GM21360 (cell line): ENCODE results near the gene YDJC.
"Not testable (repeated sequence)": the region's sequence is repeated elsewhere in the genome, so short reads cannot be mapped to it uniquely, and the experiment has no call there.

Experiments
- ATAC-seq: cut with Tn5 transposase; IDR thresholded peaks from one replicate; pipeline ENCODE4 v1.9.1; 2021; ENCODE audit warnings: mild to moderate bottlenecking, moderate library complexity; ENCODE audit not compliant: unreplicated experiment

Gene YDJC

GRCh38 chr22:21629255-21630149 is at the start of gene YDJC:
YDJC (minus strand) TSS chr22:21630022; CDS start chr22:21630014, 8 bp downstream.
- ATAC-seq = peak; percentile 84

- no peak for ATAC-seq
Measured at GRCh38 chr22:21679383-21679782, 49.6 kb upstream of the YDJC start.

- ATAC-seq = not testable (repeated sequence)
Measured at GRCh38 chr22:21678842-21679241, 49.0 kb upstream of the YDJC start.

- no peak for ATAC-seq
Measured at GRCh38 chr22:21677606-21678443, 48.0 kb upstream of the YDJC start.

GRCh38 chr22:21674638-21675245 is 44.9 kb upstream of the YDJC start:
- no peak for ATAC-seq

- ATAC-seq = no peak
Measured at GRCh38 chr22:21673534-21674321, 43.9 kb upstream of the YDJC start.

GRCh38 chr22:21672107-21672629 is 42.3 kb upstream of the YDJC start:
- no peak for ATAC-seq

- ATAC-seq = no peak
Measured at GRCh38 chr22:21669026-21669425, 39.2 kb upstream of the YDJC start.

- no peak for ATAC-seq
Measured at GRCh38 chr22:21666786-21667185, 37.0 kb upstream of the YDJC start.

- no peak for ATAC-seq
Measured at GRCh38 chr22:21665047-21665851, 35.4 kb upstream of the YDJC start.

GRCh38 chr22:21663738-21664137 is 33.9 kb upstream of the YDJC start:
- ATAC-seq = no peak

GRCh38 chr22:21661991-21662390 is 32.2 kb upstream of the YDJC start:
- ATAC-seq = no peak

- no peak for ATAC-seq
Measured at GRCh38 chr22:21660904-21661303, 31.1 kb upstream of the YDJC start.

GRCh38 chr22:21659864-21660525 is 30.2 kb upstream of the YDJC start:
- no peak for ATAC-seq

GRCh38 chr22:21657360-21658032 is 27.7 kb upstream of the YDJC start:
- peak; percentile 61 for ATAC-seq

GRCh38 chr22:21657020-21657359 is 27.2 kb upstream of the YDJC start:
- ATAC-seq = no peak

- ATAC-seq = no peak
Measured at GRCh38 chr22:21652547-21653545, 23.0 kb upstream of the YDJC start.
